Liver (tissue), 9 donors: ENCODE data around the gene GABPB1. TPM values are rescaled to one million over a fixed set of nuclear protein-coding genes. Genes with fewer than 3 reads are reported as not detected.

ENCODE experiments used
- DNase-seq: peaks from one replicate; pipeline ENCODE4 v3.0.0-alpha.2; 2017; ENCODE audit warnings: low spot score
- H3K27ac ChIP-seq, 2 donors: one replicate each; pipeline ENCODE4 v1.7.0; 2013; ENCODE audit warnings: inconsistent platforms in 2 of 2, low read length in 2 of 2, control low read depth in 1 of 2, low read depth in 1 of 2, mild to moderate bottlenecking in 1 of 2
- H3K27me3 ChIP-seq, 4 donors: one replicate each; pipeline versions ENCODE4 v1.6.1 to v1.7.0; 2013; ENCODE audit warnings: low read length in 3 of 4, inconsistent platforms in 1 of 4, mild to moderate bottlenecking in 1 of 4, moderate library complexity in 1 of 4; ENCODE audit not compliant: control insufficient read depth in 4 of 4, insufficient read depth in 4 of 4
- H3K36me3 ChIP-seq, 4 donors: one replicate each; pipeline versions ENCODE4 v1.6.1 to v1.7.0; 2013; ENCODE audit warnings: low read length in 3 of 4, mild to moderate bottlenecking in 3 of 4, low read depth in 1 of 4, moderate library complexity in 1 of 4; ENCODE audit not compliant: control insufficient read depth in 4 of 4, insufficient read depth in 3 of 4
- H3K4me1 ChIP-seq, 4 donors: one replicate each; pipeline versions ENCODE4 v1.6.1 to v1.7.0; 2013; ENCODE audit warnings: low read length in 3 of 4, mild to moderate bottlenecking in 3 of 4, moderate library complexity in 1 of 4; ENCODE audit not compliant: control insufficient read depth in 4 of 4, insufficient read depth in 4 of 4
- H3K4me3 ChIP-seq, 3 donors: one replicate each; pipeline versions ENCODE4 v1.6.1 to v1.7.0; 2013; ENCODE audit warnings: low read length in 3 of 3, control low read depth in 1 of 3, low read depth in 1 of 3, mild to moderate bottlenecking in 1 of 3
- H3K9ac ChIP-seq, 2 donors: one replicate each; pipeline ENCODE4 v1.7.0; 2013; ENCODE audit warnings: low read length in 2 of 2, mild to moderate bottlenecking in 2 of 2, moderate library complexity in 2 of 2, control low read depth in 1 of 2, low read depth in 1 of 2
- H3K9me3 ChIP-seq, 4 donors: one replicate each; pipeline versions ENCODE4 v1.6.1 to v1.7.0; 2013; ENCODE audit warnings: low read length in 3 of 4; ENCODE audit not compliant: control insufficient read depth in 4 of 4
- ATF3 ChIP-seq: IDR thresholded peaks from 2 replicates; pipeline ENCODE4 v1.6.1; 2016; ENCODE audit warnings: antibody characterized with exemption
- EGR1 ChIP-seq, 2 donors: IDR thresholded peaks; 2 replicates each; pipeline ENCODE4 v1.6.1; 2016 to 2018; ENCODE audit warnings: antibody characterized with exemption in 2 of 2, low read depth in 2 of 2
- FOXA1 ChIP-seq: IDR thresholded peaks from 2 replicates; pipeline ENCODE4 v1.6.1; 2016; ENCODE audit warnings: antibody characterized with exemption
- FOXA2 ChIP-seq: IDR thresholded peaks from 2 replicates; pipeline ENCODE4 v1.6.1; 2016; ENCODE audit warnings: antibody characterized with exemption
- GABPA ChIP-seq, 2 donors: IDR thresholded peaks in 1 of 2; conservative IDR thresholded peaks in 1 of 2; 2 replicates each; pipeline ENCODE4 v1.6.1; 2016; ENCODE audit warnings: antibody characterized with exemption in 2 of 2, mild to moderate bottlenecking in 1 of 2, moderate library complexity in 1 of 2
- HNF4A ChIP-seq, 2 donors: conservative IDR thresholded peaks; 2 replicates each; pipeline ENCODE4 v1.6.1; 2016; ENCODE audit warnings: antibody characterized with exemption in 2 of 2, mild to moderate bottlenecking in 2 of 2
- HNF4G ChIP-seq: IDR thresholded peaks from 2 replicates; pipeline ENCODE4 v1.6.1; 2016; ENCODE audit warnings: antibody characterized with exemption
- JUND ChIP-seq, 2 donors: IDR thresholded peaks; 2 replicates each; pipeline ENCODE4 v1.6.1; 2016; ENCODE audit warnings: antibody characterized with exemption in 2 of 2
- NR2F2 ChIP-seq: IDR thresholded peaks from 2 replicates; pipeline ENCODE4 v1.6.1; 2016; ENCODE audit warnings: antibody characterized with exemption
- RAD21 ChIP-seq, 2 donors: IDR thresholded peaks; 2 replicates each; pipeline ENCODE4 v1.6.1; 2016; ENCODE audit warnings: antibody characterized with exemption in 2 of 2, mild to moderate bottlenecking in 2 of 2
- REST ChIP-seq: IDR thresholded peaks from 2 replicates; pipeline ENCODE4 v1.6.1; 2016; ENCODE audit warnings: antibody characterized with exemption, mild to moderate bottlenecking
- RXRA ChIP-seq, 2 donors: IDR thresholded peaks; 2 replicates each; pipeline ENCODE4 v1.6.1; 2017 to 2018; ENCODE audit warnings: antibody characterized with exemption in 2 of 2, mild to moderate bottlenecking in 1 of 2
- SP1 ChIP-seq: IDR thresholded peaks from 2 replicates; pipeline ENCODE4 v1.6.1; 2018; ENCODE audit warnings: antibody characterized with exemption, mild to moderate bottlenecking
- TAF1 ChIP-seq: conservative IDR thresholded peaks from 2 replicates; pipeline ENCODE4 v1.6.1; 2016; ENCODE audit warnings: antibody characterized with exemption, mild to moderate bottlenecking
- YY1 ChIP-seq: IDR thresholded peaks from 2 replicates; pipeline ENCODE4 v1.6.1; 2016; ENCODE audit warnings: antibody characterized with exemption, mild to moderate bottlenecking
- ZBTB33 ChIP-seq: IDR thresholded peaks from 2 replicates; pipeline ENCODE4 v1.6.1; 2016; ENCODE audit warnings: antibody characterized with exemption
- WGBS: extraction: QIAGEN DNeasy Blood & Tissue Kit; methylation state at CpG from one replicate; pipeline ENCODE4 v1.1.7; 2013; 5-methylcytosine and 5-hydroxymethylcytosine counted together
- polyA plus RNA-seq, 2 donors: library from polyadenylated mRNA; stranded (reverse) in 1 of 2; unstranded in 1 of 2; fragments of 200-250 nt in 1 of 2; fragments of >200 nt in 1 of 2; fragmentation: Nextera tagmentation in 1 of 2; extraction: Ambion mirVana in 1 of 2; gene quantifications; one replicate each; pipeline versions ENCODE4 v1.2.1 to v1.2.3, GENCODE V29; 2013 to 2015
- total RNA-seq, 2 donors: library from RNA; depleted of rRNA; stranded (reverse); fragments of >200 nt; gene quantifications; one replicate each; pipeline ENCODE4 v1.2.3, GENCODE V29; 2014
- TF ChIP-seq, protein P1 (sequence below): fragments of 150-350 bp; IDR thresholded peaks from 2 replicates; pipeline ENCODE4 v1.5.1; 2017; ENCODE audit warnings: improper control_type of control experiment, low read depth, low read length; ENCODE audit not compliant: missing input control
- TF ChIP-seq, protein P2 (sequence below): IDR thresholded peaks from 2 replicates; pipeline ENCODE4 v1.6.1; 2016; ENCODE audit warnings: antibody characterized with exemption
- donor health status: healthy.
- donor health status: healthy.
- donor health status: healthy.
- donor health status: healthy.
- donor health status: healthy.

The GABPB1 gene
- total and polyA plus RNA-seq, 4 donors: 4.4 to 23.6 (median 9.8) TPM

DNA sequence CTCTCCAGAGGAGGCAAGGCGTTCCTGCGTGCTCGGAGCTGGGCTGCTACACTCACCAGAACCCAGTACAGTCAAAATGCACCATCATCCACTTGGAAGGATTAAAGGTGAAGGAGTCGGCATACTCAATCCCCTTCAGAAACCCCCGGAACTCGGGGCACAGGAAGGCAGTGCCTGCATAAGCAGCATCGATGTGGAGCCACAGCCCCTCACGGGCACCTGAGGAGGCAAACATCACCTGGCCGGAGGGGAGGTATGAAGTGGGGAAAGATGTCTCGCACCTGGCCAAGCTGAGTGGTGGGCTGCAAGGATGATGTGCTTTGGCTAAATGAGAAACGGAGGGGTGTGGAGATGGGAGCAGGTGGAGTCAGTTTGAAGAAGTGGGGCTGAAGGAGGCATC is 102.4 kb downstream of the GABPB1 start:
- 97% methylated on average over 11 of the region's 11 CpGs for WGBS
- H3K9me3 ChIP-seq: no peaks in the 10 kb centered on the region
- H3K27me3 ChIP-seq: no peaks in the 10 kb centered on the region
- TF ChIP-seq TAF1: no peak
- no peak for TF ChIP-seq GABPA (IDR thresholded peaks at IDR 0.05 in 1 of 2, conservative IDR thresholded peaks at IDR 0.05 in 1 of 2)
- TF ChIP-seq FOXA2: no peak
- no peak for TF ChIP-seq RXRA (IDR thresholded peaks at IDR 0.05)
- TF ChIP-seq, protein P1, sequence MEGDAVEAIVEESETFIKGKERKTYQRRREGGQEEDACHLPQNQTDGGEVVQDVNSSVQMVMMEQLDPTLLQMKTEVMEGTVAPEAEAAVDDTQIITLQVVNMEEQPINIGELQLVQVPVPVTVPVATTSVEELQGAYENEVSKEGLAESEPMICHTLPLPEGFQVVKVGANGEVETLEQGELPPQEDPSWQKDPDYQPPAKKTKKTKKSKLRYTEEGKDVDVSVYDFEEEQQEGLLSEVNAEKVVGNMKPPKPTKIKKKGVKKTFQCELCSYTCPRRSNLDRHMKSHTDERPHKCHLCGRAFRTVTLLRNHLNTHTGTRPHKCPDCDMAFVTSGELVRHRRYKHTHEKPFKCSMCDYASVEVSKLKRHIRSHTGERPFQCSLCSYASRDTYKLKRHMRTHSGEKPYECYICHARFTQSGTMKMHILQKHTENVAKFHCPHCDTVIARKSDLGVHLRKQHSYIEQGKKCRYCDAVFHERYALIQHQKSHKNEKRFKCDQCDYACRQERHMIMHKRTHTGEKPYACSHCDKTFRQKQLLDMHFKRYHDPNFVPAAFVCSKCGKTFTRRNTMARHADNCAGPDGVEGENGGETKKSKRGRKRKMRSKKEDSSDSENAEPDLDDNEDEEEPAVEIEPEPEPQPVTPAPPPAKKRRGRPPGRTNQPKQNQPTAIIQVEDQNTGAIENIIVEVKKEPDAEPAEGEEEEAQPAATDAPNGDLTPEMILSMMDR: no peak
- no peak for TF ChIP-seq SP1
- TF ChIP-seq REST: no peak
- TF ChIP-seq HNF4G: no peak
- no peak for TF ChIP-seq RAD21 (IDR thresholded peaks at IDR 0.05)
- TF ChIP-seq YY1: no peak
- no peak for TF ChIP-seq EGR1 (IDR thresholded peaks at IDR 0.05; ENCODE audit: low read depth in 2 of 2)
- TF ChIP-seq ATF3: no peak
- no peak for TF ChIP-seq FOXA1
- no peak for TF ChIP-seq ZBTB33
- TF ChIP-seq HNF4A (conservative IDR thresholded peaks at IDR 0.05): no peak
- no peaks in the 10 kb centered on the region for H3K36me3 ChIP-seq
- H3K4me1 ChIP-seq: peaks cover 15 to 40% (median 33%) of the 10 kb centered on the region in 4 donors
- H3K27ac ChIP-seq: no peak overlapping the region
- no peak overlapping the region for H3K9ac ChIP-seq
- DNase-seq: peak; percentile 3
- H3K4me3 ChIP-seq: no peak overlapping the region

- Histone ChIP-seq H3K27me3 (no peaks in the 10 kb centered on the region), H3K4me3 (no peak overlapping the region), H3K9ac (no peak overlapping the region), H3K4me1 (peaks cover 18 to 47% (median 37%) of the 10 kb centered on the region in 4 donors), H3K36me3 (no peaks in the 10 kb centered on the region), H3K9me3 (no peaks in the 10 kb centered on the region), H3K27ac (no peak overlapping the region)
- peak; percentile 21 for DNase-seq
- 95% methylated on average over 11 of the region's 11 CpGs for WGBS
- no peak for TF ChIP-seq ZBTB33
- no peak for TF ChIP-seq HNF4G
- TF ChIP-seq ATF3: no peak
- TF ChIP-seq TAF1: no peak
- TF ChIP-seq SP1: no peak
- no peak for TF ChIP-seq EGR1 (IDR thresholded peaks at IDR 0.05; ENCODE audit: low read depth in 2 of 2)
- TF ChIP-seq, protein P2, sequence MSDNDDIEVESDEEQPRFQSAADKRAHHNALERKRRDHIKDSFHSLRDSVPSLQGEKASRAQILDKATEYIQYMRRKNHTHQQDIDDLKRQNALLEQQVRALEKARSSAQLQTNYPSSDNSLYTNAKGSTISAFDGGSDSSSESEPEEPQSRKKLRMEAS: no peak
- TF ChIP-seq JUND (IDR thresholded peaks at IDR 0.05): no peak
- TF ChIP-seq NR2F2: no peak
- TF ChIP-seq REST: no peak
Observed at GRCh38 chr15:50251638-50252182, 103.3 kb downstream of the GABPB1 start.
